HG03520 (cell line): ENCODE measurements around the gene SSMEM1.
"Not testable (repeated sequence)": the region's sequence is repeated elsewhere in the genome, so short reads cannot be mapped to it uniquely, and the experiment has no call there.

Source experiments
- ATAC-seq: cut with Tn5 transposase; IDR thresholded peaks from one replicate; pipeline ENCODE4 v1.9.1; 2021; ENCODE audit warnings: mild to moderate bottlenecking, moderate library complexity; ENCODE audit not compliant: unreplicated experiment

Gene SSMEM1

GRCh38 chr7:130243486-130243885 is 35.8 kb downstream of the SSMEM1 start:
- ATAC-seq, result not testable (repeated sequence)

GRCh38 chr7:130246491-130246890 is 38.8 kb downstream of the SSMEM1 start:
- ATAC-seq, result not testable (repeated sequence)

GRCh38 chr7:130248842-130249241 is 41.2 kb downstream of the SSMEM1 start:
- not testable (repeated sequence) for ATAC-seq

GRCh38 chr7:130249626-130250025 is 42.0 kb downstream of the SSMEM1 start:
- ATAC-seq, result not testable (repeated sequence)

- no peak for ATAC-seq
Observed at GRCh38 chr7:130254555-130254954, 46.9 kb downstream of the SSMEM1 start.

- ATAC-seq, result no peak
Observed at GRCh38 chr7:130256704-130257103, 49.0 kb downstream of the SSMEM1 start.

- no peak for ATAC-seq
Observed at GRCh38 chr7:130258494-130259078, 50.9 kb downstream of the SSMEM1 start.

GRCh38 chr7:130262448-130262847 is 54.8 kb downstream of the SSMEM1 start:
- no peak for ATAC-seq

GRCh38 chr7:130263130-130263529 is 55.5 kb downstream of the SSMEM1 start:
- no peak for ATAC-seq
